GM12801 (cell line): Measurements from ENCODE around the gene KRTAP10-7.
"Not testable (repeated sequence)": the region's sequence is repeated elsewhere in the genome, so short reads cannot be mapped to it uniquely, and the experiment has no call there.

ENCODE experiments used
- TF ChIP-seq, protein P1 (sequence below): IDR thresholded peaks from one replicate; pipeline ENCODE4 v1.5.1; 2011; ENCODE audit warnings: control low read depth; ENCODE audit not compliant: insufficient read length; ENCODE audit errors: extremely low read depth

The KRTAP10-7 gene

DNA sequence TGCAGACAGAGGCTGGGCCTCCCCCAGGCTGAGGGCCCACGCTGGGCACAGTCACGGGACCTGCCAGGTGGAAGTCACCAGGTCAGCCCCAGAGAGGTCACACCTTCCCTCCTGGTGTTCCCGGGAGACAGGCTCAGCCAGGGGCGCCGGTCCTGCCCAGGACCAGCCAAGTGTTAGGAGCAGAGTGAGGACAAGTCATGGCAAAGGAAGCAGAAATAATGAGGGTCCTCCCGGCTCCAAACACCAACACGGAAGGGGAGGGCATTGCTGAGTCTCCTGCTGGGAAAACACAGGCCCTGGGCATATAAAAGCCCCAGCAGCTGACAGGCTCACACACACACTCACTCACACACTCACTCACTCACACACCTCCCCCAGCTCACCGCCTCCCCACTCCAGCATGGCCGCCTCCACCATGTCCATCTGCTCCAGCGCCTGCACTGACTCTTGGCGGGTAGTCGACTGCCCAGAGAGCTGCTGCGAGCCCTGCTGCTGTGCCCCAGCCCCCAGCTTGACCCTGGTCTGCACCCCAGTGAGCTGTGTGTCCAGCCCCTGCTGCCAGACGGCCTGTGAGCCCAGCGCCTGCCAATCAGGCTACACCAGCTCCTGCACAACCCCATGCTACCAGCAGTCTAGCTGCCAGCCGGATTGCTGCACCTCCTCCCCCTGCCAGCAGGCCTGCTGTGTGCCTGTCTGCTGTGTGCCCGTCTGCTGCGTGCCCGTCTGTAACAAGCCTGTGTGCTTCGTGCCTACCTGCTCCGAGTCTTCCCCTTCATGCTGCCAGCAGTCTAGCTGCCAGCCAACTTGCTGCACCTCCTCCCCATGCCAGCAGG lies 36.8 kb downstream of the KRTAP10-7 start, which contains the start of gene KRTAP10-10:
Gene KRTAP10-10 (plus strand): TSS at position 339 of the 833 bp plus-strand sequence. CDS start 62 bp downstream, at position 401.
- TF ChIP-seq, protein P1, sequence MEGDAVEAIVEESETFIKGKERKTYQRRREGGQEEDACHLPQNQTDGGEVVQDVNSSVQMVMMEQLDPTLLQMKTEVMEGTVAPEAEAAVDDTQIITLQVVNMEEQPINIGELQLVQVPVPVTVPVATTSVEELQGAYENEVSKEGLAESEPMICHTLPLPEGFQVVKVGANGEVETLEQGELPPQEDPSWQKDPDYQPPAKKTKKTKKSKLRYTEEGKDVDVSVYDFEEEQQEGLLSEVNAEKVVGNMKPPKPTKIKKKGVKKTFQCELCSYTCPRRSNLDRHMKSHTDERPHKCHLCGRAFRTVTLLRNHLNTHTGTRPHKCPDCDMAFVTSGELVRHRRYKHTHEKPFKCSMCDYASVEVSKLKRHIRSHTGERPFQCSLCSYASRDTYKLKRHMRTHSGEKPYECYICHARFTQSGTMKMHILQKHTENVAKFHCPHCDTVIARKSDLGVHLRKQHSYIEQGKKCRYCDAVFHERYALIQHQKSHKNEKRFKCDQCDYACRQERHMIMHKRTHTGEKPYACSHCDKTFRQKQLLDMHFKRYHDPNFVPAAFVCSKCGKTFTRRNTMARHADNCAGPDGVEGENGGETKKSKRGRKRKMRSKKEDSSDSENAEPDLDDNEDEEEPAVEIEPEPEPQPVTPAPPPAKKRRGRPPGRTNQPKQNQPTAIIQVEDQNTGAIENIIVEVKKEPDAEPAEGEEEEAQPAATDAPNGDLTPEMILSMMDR = no peak

DNA sequence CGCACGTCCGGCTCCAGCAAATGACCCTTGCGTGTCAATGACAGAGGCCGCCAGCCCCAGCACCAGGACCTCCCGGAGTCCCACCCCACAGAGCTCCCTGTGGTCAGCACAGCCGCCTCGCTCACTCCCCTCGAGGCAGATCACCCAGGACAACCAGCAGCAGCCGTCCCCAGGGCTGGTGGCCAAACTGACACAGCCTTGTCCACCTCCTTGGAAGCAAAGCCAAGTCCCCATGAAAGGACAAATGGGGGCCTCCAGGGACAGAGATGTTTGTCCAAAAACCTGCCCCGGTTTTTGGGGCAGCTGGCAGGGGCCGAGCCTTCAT lies 38.9 kb downstream of the KRTAP10-7 start:
- TF ChIP-seq, protein P1 = no peak

DNA sequence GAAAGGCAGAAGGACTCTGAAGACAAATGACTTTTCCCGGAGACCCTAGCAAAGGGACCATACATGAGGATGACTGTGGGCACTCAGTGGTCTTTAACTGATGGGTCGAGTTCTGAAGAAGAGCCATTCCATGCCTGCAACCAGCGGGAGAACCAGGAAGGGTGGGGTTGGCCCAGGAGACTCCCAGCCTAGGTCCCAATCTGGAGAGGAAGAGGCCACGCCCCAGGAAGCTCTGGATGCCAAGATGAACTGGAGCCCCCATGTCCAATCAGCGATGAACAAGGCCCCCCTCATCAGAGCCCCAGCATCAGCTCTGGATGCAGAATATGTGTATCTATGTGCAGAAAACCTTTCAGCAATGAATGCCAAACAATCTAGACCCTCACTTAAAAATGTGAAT lies 40.4 kb downstream of the KRTAP10-7 start:
- TF ChIP-seq, protein P1 = no peak

DNA sequence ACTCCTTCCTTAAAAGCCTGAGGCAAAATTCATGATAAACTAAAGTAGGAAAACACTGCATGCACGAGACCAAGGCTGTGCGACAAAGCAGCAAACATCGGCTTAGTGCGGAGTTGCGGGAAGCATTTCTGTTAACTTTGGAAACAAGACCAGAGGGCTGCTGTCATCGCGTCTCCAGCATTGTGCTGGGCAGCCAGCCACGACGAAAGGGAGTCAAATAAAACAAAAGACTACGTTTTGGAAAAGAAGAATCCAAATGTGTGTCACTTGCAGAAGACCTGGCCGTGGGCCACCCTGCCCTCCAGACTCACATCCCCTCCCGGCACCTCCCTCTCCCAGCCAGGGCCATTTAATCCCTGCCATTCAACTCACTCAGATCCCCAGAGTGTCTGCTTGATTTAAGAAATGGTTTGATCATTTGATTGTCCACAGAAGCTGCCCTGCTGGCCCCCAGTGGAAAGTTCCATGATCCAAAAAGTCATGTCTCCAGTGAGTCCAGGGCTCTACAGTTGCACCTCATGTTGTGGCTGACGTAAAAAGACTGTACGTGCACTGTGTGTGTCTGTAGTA lies 43.4 kb downstream of the KRTAP10-7 start:
- TF ChIP-seq, protein P1 = no peak

DNA sequence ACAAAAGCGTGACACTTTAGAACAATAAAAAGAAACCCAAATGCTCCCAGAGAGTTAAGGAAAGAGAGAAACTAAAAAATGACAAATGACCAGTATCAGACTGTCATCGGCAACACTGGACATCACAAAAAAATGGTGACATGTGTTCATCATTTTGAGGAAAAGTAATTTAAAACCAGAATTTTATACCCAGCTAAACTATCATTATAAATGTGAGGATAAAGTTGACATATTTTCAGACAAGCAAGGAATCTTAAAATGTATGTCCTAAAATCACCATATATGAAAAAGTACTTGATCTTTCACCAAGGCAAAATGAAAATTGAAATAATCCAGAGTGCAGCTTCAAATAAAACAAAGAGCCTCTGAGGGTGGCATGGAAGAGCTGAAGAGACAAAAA lies 44.5 kb downstream of the KRTAP10-7 start:
- TF ChIP-seq, protein P1 = no peak

DNA sequence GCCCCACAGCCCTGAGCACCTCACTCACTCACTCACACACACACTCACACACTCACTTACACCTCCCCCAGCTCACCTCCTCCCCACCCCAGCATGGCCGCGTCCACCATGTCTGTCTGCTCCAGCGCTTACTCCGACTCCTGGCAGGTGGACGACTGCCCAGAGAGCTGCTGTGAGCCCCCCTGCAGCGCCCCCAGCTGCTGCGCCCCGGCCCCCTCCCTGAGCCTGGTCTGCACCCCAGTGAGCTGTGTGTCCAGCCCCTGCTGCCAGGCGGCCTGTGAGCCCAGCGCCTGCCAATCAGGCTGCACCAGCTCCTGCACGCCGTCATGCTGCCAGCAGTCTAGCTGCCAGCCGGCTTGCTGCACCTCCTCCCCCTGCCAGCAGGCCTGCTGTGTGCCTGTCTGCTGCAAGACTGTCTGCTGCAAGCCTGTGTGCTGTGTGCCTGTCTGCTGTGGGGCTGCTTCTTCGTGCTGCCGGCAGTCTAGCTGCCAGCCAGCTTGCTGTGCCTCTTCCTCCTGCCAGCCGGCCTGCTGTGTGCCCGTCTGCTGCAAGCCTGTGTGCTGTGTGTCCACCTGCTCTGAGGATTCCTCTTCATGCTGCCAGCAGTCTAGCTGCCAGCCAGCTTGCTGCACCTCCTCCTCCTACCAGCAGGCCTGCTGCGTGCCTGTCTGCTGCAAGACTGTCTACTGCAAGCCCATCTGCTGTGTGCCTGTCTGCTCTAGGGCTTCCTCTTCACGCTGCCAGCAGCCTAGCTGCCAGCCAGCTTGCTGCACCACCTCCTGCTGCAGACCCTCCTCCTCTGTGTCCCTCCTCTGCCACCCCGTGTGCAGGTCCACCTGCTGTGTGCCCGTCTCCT lies 46.2 kb downstream of the KRTAP10-7 start, which contains the start of gene KRTAP10-11:
Gene KRTAP10-11 (plus strand): TSS at position 49 of the 856 bp plus-strand sequence. CDS start 45 bp downstream, at position 94.
- TF ChIP-seq, protein P1 = not testable (repeated sequence)

DNA sequence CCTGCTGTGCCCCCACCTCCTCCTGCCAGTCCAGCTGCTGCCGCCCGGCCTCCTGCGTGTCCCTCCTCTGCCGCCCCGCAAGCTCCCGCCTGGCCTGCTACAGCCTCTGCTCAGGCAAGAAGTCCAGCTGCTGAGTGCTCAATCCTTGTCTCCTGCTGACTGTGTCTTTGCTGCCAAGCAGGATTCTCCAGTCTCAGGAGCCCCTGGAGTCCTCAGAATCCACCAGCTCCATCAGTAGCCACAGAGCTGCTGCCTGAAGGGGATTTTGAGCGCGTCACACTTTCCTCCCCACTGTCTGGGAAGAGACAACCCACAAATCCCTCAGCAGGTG lies 46.8 kb downstream of the KRTAP10-7 start:
- TF ChIP-seq, protein P1 = no peak
